ENCODE results near the gene USP32.

USP32 gene

GRCh38 chr17:60173304-60173819, 218.6 kb downstream of the USP32 start:
- DNase-seq (ENCODE audit: low spot score) = no peak

DNA sequence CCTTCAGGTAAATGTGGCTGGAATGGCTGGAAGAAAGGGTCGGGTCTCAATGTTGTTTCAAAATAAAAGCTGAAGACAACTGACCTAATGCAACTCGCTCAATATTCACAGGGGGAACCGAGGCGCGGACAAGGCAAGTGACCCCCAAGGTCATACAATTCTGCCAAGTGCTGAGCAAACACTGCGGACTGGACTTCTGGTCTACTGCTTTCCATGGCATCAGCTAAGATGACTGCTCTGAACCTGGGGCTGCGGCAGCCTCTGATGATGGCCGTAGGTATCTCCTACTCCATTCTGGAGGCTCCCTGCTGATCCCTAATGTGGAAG, 220.2 kb downstream of the USP32 start:
- DNase-seq (ENCODE audit: low spot score) = no peak

- no peak for DNase-seq (ENCODE audit: low spot score)
Measured at GRCh38 chr17:60170835-60171752, 220.8 kb downstream of the USP32 start.

- DNase-seq (ENCODE audit: low spot score) = no peak
Measured at GRCh38 chr17:60169921-60170817, 221.8 kb downstream of the USP32 start.

GRCh38 chr17:60168654-60169053, 223.3 kb downstream of the USP32 start:
- DNase-seq (ENCODE audit: low spot score) = no peak

DNA sequence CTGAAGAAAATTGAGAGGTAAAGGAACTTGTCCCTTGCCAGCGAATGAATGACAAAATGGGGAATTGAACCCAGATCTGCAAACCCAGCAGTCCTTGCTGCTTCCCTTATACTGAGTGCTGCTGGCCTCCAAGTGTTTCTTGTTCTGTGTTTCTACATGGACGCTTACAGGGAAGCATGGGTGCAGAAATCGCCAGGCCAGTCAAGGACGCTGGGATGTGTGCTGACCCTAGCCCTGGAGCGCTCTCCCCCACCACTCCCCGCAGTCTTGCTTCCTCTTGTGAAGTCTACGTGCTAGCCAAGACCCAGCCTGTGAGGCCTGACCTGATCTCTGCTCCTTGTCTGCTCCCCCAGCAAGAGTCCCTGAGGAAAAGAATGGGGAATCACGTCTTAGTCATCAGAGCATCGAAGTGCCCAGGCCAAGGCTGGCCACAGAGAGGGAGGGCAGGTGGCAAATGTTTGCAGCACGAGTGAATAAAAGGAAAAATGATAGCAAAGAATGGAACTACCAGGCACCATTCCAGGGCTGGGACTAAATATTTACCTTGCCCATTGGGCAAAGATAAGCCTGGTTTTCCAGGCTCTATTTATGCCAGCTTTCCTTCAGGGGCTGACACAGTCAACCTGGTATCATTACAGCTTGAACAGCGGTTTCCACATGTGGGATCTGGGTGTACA, 224.7 kb downstream of the USP32 start:
- no peak for DNase-seq (ENCODE audit: low spot score)

GRCh38 chr17:60165971-60166370, 226.0 kb downstream of the USP32 start:
- no peak for DNase-seq (ENCODE audit: low spot score)

- DNase-seq (ENCODE audit: low spot score) = no peak
Measured at GRCh38 chr17:60165223-60165622, 226.7 kb downstream of the USP32 start.

GRCh38 chr17:60164697-60165096, 227.2 kb downstream of the USP32 start:
- no peak for DNase-seq (ENCODE audit: low spot score)

- no peak for DNase-seq (ENCODE audit: low spot score)
Measured at GRCh38 chr17:60164164-60164563, 227.8 kb downstream of the USP32 start.

- no peak for DNase-seq (ENCODE audit: low spot score)
Measured at GRCh38 chr17:60163108-60163784, 228.7 kb downstream of the USP32 start.

DNA sequence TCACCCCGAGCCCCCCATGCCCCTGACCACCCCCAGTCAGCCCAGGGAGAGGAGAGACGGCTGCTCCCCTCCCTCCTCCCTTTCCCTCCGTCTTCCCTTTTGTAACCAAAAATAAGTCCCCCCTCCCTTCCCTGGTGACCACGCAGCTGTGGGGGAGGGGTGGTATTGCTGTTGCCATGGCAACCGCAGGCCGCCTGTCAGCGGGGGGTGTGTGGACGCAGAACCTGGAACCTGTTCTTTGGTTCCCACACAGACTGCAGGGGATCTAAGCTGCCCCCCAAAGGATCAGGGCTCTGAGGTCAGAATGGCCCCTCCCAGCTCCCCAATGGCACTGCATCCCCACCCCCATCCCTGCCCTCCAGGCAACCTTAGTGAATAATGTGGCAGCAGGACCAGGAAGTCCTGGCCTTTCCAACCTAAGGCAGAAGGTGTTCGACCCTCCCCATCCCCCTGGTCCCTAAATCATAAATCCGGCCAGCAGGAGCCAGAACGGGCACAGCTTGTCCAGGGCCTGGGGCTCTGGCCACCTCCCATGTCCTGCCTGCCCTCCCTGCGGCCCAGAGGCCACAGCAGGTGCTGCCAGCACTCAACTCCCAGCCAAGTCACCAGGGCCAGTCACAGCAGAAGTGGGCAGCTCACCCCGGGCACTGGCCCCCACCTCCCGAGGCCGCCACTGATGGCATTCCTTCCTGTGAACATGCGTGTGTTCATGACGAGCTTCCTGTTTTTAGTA, 230.2 kb downstream of the USP32 start:
- DNase-seq (ENCODE audit: low spot score) = no peak

DNA sequence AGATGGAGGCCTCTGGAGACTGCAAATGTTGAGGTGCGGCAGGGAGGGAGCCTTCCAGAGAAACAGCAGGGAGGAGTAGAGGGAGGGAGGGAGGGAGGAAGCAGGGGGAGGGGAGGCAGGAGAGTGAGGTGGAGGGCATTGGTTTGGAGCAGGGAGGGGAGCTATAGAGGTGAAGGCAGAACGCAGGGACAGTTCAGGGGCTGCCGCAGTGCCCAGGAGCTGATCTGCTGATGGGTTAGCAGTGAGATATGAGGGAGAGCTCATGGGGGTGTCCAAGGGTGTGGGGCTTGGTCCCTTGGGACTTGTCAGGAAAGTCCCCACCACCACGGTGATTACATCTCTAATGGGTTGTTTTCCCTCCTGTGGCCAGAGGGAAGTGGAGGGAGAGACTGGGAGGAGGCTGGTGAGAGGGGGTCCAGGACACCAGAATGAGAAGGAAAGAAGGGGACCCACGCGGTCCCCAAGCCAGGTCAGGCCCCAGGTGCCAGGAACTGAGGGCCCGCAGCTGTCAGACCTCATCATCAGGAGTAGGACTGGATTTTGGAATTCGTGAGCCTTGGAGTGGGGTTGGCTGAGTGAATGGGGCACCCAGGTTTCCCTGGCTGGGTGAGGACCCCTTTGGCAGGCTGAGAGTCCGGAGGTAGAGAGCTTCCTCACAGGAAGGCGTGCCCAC, 231.0 kb downstream of the USP32 start:
- no peak for DNase-seq (ENCODE audit: low spot score)

DNA sequence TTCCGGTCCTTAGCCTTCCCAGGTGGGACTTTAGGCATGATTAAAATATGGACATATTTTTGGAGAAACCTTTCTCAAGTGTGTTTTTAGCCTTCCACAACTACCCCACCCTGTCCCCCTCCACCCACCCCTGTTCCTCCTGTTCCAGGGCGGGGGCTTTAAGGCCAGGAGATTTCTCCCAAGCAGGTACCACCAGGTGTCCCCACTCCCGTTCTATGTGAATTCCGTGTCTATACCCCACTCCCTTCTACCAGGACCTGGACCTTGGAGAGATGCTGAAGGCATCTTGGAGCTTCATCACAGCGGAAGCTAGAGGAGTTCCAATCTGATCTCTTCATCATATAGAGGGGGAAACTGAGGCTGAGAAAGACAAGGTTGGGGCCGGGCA, 232.5 kb downstream of the USP32 start:
- DNase-seq (ENCODE audit: low spot score) = no peak

- no peak for DNase-seq (ENCODE audit: low spot score)
Measured at GRCh38 chr17:60158751-60159478, 233.0 kb downstream of the USP32 start.

DNA sequence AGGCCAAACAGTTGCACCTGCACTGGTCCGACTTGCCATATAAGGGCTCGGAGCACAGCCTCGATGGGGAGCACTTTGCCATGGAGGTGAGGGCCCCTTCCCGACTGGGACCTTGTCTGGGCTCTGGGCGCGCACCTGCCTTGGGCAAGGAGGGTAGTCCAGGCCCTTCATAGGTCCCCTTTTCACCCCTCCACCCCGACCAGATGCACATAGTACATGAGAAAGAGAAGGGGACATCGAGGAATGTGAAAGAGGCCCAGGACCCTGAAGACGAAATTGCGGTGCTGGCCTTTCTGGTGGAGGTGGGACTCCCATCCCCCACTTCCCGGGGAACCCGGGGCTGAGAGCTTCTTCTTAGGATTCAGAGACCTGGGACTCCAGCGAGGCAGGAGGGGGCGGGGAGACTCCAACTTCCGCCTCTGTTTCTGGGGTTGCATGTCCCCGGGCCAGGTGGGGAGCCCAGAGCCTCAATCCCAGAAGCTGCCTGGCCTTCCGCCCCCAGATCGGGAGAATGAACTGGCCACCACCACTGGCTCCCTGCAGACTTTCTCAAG, 234.4 kb downstream of the USP32 start:
- DNase-seq (ENCODE audit: low spot score) = no peak

DNA sequence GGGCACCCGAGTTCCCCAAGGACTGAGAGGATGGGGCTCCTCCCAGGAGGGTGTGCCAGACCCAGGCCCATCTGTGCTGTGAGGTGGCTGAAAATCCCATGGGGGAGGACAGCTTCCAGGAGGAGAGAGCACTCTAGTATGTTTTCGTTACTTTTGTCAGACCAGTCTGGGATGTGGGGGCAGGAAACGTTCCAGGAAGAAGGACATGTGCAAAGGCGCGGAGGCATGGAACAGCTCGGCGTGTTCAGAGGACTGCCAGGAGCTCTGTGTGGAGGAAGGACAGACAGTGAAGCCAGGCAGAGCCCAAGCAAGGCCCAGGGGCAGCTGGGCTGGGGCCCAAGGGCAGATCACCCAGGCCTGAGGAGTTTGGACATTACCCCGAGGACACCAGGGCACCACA, 235.2 kb downstream of the USP32 start:
- no peak for DNase-seq (ENCODE audit: low spot score)

DNA sequence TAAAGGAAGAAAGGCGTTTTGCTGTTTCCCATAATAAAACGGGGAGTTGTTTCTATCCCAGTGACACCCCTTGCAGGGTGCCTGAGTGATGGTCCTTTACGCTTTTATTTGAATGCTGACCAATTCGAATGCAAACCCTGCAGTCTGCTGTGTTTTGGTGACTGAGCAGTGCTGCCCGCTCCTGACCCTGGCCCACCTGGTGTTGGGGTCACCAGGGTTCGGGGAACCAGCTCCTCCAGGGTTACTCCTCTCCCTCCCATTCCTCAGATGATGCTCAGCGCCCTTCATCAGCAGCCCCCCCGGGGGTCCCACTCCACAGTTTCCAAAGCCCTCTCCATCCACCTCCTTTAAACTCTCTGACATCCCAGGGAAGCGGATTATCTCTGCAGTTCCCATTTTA, 236.1 kb downstream of the USP32 start:
- DNase-seq (ENCODE audit: low spot score) = no peak

- no peak for DNase-seq (ENCODE audit: low spot score)
Measured at GRCh38 chr17:60155427-60155814, 236.5 kb downstream of the USP32 start.

Measured in left forelimb (tissue), 1 donor.